GM19025 (cell line): ENCODE results near the gene P3R3URF.

Experiments
- ATAC-seq: cut with Tn5 transposase; IDR thresholded peaks from one replicate; pipeline ENCODE4 v1.9.1; 2021; ENCODE audit warnings: mild to moderate bottlenecking, low read depth, moderate library complexity; ENCODE audit not compliant: unreplicated experiment

The P3R3URF gene

DNA sequence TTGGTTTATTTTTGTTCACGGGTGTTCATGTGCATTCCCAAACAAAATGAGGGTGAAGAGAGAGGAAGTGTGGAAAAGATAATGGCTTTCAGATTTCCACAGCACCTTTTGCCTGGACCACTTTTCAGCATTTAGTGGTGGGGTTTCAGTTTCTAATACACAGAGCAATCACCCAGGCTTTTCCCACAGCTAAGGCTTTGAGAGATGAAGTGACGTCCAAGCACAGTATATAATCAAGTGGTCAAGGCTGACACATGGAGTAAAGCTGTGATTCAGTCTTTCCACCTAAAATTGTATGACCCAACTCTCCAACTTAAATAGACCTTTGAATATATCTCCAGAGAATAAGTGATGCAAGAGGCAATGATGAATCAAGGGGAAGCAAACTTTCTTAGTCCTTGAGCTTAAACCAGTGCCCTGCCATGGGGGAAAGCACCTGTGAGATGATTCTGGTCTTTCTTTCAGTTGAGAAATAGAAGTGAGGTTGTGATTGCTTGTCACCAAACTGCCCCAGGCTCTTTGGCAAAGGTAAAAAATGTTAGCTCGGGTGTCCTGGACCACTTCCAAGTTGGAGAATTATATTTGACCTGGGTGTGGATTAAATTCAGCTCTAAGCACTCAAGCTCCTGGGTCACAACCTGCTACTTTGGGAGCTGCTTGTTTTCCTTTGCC, 41.5 kb downstream of the P3R3URF start:
- ATAC-seq = no peak

- ATAC-seq = no peak
Observed at GRCh38 chr1:46133781-46134350, 42.4 kb downstream of the P3R3URF start.

DNA sequence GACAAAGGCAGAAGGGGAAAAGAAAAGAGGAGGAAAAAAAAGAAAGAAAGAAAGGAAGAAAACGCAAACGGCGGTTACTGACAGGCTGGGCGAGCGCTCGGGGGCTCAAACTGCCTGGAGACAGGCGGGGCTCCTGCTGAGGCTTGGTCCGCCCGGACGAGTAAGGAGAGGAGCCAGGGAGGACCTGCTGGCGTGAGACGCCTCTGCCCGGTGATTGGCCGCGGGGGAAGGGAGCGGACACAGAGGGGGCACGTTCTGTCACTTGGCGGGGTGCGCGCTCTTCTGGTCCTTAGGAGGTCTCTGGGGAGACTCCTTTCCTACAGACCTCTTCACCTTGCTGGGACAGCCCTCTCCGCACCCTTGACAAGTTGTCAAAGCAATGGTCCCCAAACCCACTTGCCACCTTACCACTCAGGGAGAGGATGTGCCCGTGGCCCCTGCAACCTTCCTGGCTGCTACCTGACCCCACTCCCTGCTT, 43.1 kb downstream of the P3R3URF start:
- ATAC-seq = peak; percentile 44

DNA sequence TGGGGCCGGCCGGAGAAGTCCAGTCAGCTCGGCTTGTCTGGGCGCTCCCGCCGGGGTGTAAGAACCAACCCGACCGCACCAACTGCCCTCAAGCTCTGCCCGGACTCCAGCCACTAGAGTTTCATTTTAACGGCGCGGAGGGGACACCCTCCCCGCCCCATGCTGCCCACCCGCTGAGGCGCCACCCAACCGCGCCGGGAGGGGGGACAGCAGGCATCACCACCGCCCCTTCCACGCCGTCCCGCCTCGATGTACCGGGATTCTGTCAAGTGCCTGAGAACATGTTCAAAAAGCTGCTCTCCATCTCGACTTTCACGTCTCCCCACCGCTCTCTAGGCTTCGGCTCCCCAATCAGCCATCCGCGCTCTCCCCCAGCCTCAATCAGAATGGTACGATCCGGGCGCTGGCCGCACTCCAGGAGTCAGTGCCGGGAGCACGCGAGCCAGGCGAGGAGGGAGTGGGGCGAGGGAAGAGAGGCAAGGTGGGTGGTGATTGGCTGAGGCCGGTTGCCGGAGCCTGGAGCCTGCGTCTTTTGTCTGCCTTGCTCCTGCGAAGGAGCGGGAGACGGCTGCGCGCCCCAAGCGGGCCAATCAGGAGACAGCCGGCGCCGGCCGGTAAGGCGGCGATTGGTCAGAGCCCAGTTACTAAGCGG, 43.6 kb downstream of the P3R3URF start, which contains the start of gene PIK3R3:
PIK3R3 (minus strand) TSS at position 101 of the 652 bp plus-strand sequence. CDS start 677 bp downstream, outside the sequence.
- peak; percentile 82 for ATAC-seq

GRCh38 chr1:46131712-46132528, 44.4 kb downstream of the P3R3URF start:
- no peak for ATAC-seq

GRCh38 chr1:46131093-46131492, 45.2 kb downstream of the P3R3URF start:
- no peak for ATAC-seq

GRCh38 chr1:46130606-46131005, 45.7 kb downstream of the P3R3URF start:
- no peak for ATAC-seq

GRCh38 chr1:46130121-46130520, 46.2 kb downstream of the P3R3URF start:
- no peak for ATAC-seq

GRCh38 chr1:46128344-46128743, 47.9 kb downstream of the P3R3URF start:
- ATAC-seq = no peak
